GM20000 (cell line): ENCODE results near the gene CLUH.
A peak's percentile ranks its signal among the peaks of the same experiment; 100 is the strongest.
"Not testable (repeated sequence)": the region's sequence is repeated elsewhere in the genome, so short reads cannot be mapped to it uniquely, and the experiment has no call there.

Experiments
- DNase-seq: peaks from one replicate; pipeline ENCODE4 v3.0.0; 2012; ENCODE audit warnings: low spot score
- TF ChIP-seq, protein P1 (sequence below): IDR thresholded peaks from 2 replicates; pipeline ENCODE4 v1.5.1; 2012; ENCODE audit warnings: mild to moderate bottlenecking, control low read depth; ENCODE audit errors: extremely low read depth, missing control alignments

Gene CLUH

DNA sequence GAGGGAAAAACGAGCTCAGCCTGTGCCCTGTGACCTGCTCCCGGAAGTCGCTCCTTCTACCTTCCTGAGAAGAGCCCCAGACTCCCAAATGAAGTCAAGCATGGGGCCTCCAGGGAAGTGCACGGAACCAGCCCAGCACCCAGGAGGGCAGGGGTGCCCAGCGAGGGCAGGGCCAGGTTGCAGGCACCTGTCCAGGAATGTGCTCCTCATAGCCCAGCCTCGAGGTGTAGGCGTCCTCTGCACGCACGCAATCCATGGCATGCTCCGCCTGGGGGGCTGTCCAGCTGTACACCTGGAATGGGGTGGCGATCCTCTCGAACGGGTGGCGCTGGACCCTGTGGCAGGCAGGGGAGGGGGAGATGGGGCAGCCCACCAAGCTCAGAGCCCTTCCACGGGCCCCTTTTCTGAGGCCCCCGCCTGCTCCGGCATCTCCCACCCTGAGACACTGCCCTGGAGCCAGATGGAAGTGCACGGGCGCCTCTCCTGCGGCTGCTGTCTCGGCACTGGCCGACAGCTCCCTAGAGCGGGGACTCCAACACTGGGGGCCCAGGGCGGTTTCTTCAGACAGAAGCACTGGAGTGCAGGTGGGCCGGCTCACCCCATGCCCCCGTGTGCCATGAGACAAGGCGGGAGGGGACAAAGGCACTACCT, 10.9 kb downstream of the CLUH start:
- peak; percentile 26 for DNase-seq
- TF ChIP-seq, protein P1, sequence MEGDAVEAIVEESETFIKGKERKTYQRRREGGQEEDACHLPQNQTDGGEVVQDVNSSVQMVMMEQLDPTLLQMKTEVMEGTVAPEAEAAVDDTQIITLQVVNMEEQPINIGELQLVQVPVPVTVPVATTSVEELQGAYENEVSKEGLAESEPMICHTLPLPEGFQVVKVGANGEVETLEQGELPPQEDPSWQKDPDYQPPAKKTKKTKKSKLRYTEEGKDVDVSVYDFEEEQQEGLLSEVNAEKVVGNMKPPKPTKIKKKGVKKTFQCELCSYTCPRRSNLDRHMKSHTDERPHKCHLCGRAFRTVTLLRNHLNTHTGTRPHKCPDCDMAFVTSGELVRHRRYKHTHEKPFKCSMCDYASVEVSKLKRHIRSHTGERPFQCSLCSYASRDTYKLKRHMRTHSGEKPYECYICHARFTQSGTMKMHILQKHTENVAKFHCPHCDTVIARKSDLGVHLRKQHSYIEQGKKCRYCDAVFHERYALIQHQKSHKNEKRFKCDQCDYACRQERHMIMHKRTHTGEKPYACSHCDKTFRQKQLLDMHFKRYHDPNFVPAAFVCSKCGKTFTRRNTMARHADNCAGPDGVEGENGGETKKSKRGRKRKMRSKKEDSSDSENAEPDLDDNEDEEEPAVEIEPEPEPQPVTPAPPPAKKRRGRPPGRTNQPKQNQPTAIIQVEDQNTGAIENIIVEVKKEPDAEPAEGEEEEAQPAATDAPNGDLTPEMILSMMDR: no peak

DNA sequence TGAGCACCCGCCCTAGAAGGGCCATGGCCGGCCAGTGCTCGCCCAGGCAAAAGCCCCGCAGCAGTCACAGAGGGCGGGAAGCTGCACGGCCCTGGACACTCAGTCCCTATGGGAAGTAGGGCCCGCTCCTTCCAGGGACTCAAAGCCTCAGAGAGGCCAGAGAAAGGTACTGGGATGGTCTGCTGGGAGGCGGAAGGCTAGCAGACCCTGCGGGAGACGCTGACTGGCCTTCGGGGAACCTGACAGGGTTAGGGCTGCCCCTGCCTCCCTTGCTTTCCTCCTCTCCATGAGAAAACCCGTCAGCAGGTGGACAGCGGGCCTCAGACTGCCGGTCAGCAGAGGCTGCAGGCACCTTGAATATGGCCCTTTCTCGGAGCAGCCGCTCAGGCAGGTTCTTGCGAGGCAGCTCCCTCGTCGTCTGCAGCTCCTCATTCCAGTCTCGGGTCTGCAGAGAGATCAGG, 11.5 kb downstream of the CLUH start:
- peak; percentile 19 for DNase-seq
- TF ChIP-seq, protein P1: no peak

DNA sequence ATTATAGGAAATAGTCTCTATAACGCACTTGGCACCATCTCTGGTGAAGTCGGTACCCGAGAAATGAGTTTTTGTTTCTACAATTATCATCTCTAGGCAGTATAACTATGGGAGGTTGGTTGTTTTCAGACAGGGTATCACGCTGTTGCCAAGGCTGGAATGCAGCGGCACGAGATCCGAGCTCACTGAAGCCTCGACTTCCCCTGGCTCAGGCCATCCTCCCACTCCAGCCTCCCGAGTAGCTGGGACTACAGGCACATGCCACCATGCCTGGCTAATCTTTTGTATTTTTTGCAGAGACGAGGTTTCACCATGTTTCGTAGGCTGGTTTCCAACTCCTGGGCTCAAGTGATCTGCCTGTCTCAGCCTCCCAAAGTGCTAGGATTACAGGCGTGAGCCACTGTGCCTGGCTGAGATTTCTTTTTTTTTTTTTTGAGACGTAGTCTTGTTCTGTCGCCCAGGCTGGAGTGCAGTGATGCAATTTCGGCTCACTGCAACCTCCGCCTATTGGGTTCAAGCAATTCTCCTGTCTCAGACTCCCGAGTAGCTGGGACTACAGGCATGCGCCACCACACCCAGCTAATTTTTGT, 12.3 kb downstream of the CLUH start:
- DNase-seq: not testable (repeated sequence)

DNA sequence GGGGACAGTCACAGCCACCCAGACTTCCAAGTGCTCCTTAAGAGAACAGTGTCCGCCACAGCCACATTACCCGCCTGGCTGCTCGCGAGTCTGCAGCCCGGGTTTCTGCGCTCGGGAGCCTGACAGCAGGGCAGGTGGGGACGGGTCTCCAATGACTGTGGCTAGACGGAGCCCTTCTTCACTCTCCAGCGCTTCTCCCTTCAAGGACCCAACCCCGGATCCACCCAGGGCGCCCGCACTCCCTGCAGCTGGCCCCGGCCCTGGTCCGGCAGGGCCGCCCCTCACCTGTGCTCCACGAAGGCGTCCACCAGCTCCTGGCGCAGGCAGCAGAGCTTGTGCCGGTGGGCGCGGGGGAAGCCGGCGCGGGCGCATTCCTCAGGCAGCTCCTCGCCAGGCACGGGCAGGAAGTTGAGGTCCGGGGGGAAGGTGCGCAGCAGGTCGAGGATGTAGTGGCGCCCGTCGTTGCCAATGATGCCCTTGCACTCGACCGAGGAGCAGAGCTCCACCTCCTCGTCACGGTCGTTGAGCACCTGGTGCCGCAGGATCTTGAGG, 13.9 kb downstream of the CLUH start:
- peak; percentile 31 for DNase-seq
- TF ChIP-seq, protein P1: no peak

DNA sequence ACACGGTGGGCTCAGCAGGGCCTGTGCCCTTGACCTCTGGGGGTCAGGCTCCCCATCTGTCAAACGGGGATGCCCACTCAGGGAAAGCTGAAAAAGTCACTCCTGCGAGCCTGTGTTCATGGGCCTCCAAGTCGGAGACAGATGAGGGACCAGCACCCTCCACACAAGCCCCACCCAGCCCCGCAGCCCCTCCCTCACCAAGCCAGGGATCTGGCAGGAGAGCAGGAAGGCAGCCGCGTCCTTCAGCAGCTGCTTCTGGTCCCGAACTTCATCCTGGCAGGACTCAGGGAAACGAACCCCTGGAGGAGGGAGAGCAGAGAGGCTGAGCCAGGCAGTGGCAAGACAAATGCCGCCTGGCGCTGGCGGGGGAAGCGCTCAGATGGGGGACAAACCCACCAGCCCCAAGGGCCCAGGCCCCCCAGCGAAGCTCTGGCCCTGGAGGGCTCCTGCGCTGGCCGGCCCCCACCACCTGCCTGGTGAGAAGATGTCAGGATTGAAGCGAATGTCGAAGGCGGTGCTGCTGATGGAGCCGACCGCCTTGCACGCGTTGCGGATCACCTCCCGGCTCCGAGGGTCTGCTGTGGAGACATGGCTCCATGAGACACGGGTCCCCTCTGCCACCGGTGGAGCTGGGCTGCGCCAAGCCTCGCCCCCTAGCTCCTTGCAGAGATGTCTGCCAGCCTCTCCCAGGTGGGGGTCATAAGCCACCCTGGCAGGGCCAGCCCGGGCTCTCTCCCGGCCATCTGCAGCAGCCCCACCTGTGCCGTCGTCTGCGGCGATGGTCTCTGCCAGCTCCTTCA, 15.4 kb downstream of the CLUH start:
- peak; percentile 35 for DNase-seq
- TF ChIP-seq, protein P1: no peak

DNA sequence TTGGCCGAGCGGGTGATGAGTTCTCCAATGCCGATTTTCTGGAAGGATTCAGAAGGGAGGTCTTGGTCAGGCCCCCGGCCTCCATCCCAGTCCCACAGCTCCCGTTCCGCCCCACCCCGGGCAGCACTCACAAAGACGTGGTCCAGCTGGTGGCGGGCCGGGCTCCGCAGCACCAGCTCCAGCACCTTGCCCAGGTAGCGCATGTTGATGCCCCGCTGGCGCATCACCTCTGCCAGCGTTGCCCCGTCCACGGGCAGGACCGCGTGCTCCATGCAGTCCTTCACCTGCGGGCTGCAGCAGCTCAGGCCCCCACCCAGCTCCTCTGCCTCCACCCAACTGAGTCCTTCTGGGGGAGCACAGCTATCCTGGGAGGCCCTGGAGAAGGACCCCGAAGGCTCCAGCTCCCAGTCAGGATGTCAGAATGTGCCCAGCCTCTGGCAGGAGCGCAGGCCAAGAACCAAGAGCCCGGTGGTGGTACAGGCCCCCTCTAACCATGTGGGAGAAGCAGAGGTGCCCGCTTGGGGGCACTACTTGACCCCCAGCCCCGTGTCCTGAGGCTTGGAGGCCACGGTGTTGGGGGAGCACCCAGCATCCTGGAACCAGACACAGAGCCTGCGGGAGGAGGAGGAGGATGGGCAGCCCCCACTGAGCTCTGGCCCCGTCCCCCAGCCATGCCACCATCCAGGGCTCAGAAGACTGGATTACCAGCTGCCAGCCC, 16.2 kb downstream of the CLUH start:
- TF ChIP-seq, protein P1: no peak
- peak; percentile 39 for DNase-seq

DNA sequence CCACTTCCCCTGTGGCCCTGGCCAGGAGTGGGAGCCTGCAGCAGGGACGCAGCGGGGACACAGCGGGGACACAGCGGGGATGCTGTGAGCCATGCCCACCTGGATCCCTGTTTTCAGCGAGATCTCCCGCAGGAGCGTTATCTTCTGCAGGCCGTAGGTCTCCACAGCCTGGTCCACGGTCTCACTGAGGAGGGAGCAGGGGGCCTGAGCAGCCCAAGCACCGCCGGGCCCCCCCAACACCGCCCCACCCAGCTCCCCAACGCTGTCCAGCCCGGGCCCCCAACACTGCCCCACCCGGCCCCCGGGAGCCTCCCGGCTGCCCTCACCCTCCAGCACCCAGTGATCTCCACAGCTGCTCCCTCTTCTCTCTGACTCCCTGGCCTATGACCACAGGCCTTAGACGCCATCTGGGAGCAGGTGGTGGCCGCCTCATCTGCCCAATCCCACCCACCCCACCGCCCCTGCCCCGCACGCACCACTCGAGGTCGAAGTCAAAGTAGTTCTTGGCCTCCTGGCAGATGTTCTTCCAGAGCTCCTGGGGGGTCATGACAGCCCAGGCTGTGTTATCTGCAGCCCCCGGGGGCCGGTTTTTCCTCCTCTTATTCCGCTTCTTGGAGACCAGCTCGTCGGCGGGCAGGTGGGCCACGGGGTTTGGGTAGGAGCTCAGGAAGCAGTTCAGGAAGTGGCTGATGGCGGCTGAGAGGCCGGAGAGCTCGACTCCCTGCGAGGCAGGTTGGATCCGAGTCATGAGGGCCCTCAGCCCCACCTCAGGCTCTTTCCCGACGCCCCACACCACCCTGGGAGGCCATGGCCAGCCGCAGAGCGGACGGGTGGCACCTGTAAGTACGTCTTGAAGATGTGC, 17.0 kb downstream of the CLUH start:
- DNase-seq: peak; percentile 27
- TF ChIP-seq, protein P1: no peak
